HUES6 (cell line): ENCODE results near the gene DPP10.
"Not testable (repeated sequence)": the region's sequence is repeated elsewhere in the genome, so short reads cannot be mapped to it uniquely, and the experiment has no call there.

Source experiments
- H3K27ac ChIP-seq: 2 replicates; pipeline ENCODE4 v1.7.0; 2013; ENCODE audit warnings: low read depth, mild to moderate bottlenecking, low read length, inconsistent platforms
- H3K27me3 ChIP-seq: 2 replicates; pipeline ENCODE4 v1.6.1; 2013; ENCODE audit warnings: low read length; ENCODE audit not compliant: control insufficient read depth, insufficient read depth
- H3K36me3 ChIP-seq: 2 replicates; pipeline ENCODE4 v1.6.1; 2013; ENCODE audit warnings: low read length; ENCODE audit not compliant: control insufficient read depth, insufficient read depth
- H3K4me1 ChIP-seq: 2 replicates; pipeline ENCODE4 v1.6.1; 2013; ENCODE audit warnings: low read length; ENCODE audit not compliant: control insufficient read depth, insufficient read depth
- H3K4me3 ChIP-seq: 2 replicates; pipeline ENCODE4 v1.5.1; 2013; ENCODE audit warnings: low read depth, low read length
- H3K9ac ChIP-seq: one replicate; pipeline ENCODE4 v1.6.1; 2013; ENCODE audit warnings: mild to moderate bottlenecking, low read length
- H3K9me3 ChIP-seq: 2 replicates; pipeline ENCODE4 v1.6.1; 2013; ENCODE audit warnings: low read depth, low read length; ENCODE audit not compliant: control insufficient read depth, insufficient read depth

The DPP10 gene

DNA sequence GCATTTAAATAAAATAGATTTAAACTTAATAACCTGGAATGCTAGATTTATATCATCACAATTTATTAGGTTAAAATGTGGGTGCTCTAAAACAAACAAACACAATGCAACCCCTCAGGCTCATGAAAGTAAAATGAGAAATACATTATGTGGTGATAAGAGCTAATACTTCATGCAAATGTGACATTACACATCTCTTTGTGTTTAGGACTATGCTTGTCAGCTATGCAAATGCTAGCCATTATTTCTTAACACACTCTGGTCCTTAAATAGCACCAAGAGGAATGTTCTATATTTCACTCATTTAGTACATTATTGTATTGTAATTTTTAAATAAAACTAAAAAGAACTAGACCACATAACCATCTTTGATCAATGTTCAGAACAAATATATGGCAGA lies 627.6 kb downstream of the DPP10 start:
- no peaks in the 10 kb centered on the region for H3K36me3 ChIP-seq
- H3K27ac ChIP-seq = no peak overlapping the region
- H3K4me3 ChIP-seq = no peak overlapping the region
- no peak overlapping the region for H3K9ac ChIP-seq
- H3K4me1 ChIP-seq = no peaks in the 10 kb centered on the region
- H3K27me3 ChIP-seq = no peaks in the 10 kb centered on the region
- H3K9me3 ChIP-seq = no peaks in the 10 kb centered on the region

DNA sequence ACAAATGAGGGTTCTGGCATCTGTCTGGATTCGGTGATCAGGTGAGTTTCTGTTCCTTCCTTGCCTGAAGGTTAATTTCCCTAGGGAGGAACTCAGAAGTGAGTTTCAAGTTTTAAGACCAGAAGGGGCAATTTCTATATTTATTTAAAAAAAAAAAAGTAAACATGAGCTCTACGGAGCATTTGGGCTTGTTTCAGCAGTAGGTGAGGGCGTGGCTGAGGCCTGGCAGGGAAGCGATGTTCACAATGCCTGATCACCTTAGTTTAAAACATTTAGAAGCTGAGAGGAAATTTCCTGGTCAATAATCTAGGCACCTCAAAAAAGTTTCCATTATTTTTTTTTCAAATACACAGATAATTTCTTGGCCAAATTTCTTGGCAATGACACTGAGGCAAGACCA lies 629.1 kb downstream of the DPP10 start:
- no peaks in the 10 kb centered on the region for H3K4me1 ChIP-seq
- H3K9me3 ChIP-seq = no peaks in the 10 kb centered on the region
- H3K27ac ChIP-seq = no peak overlapping the region
- no peaks in the 10 kb centered on the region for H3K36me3 ChIP-seq
- no peak overlapping the region for H3K9ac ChIP-seq
- H3K4me3 ChIP-seq = no peak overlapping the region
- no peaks in the 10 kb centered on the region for H3K27me3 ChIP-seq

DNA sequence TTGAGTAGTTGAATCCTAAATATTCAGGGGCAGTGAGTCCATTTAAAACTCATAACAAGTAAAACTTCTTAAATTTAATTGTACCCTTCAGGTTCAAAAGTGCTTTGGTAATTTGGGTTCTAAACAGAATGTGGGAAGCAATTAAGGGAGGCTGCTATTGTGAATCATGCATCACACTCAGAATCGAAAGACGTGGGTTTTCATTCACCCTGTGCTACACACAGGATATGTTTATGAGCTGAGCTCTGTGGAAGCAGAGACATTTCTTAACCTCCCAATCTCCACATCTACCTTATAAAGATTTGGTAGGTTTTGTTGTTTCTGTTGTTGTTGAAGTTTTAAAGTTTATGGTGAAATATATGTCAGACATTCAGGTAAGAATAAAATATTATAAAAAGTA lies 633.4 kb downstream of the DPP10 start:
- no peaks in the 10 kb centered on the region for H3K9me3 ChIP-seq
- no peak overlapping the region for H3K27ac ChIP-seq
- H3K36me3 ChIP-seq = no peaks in the 10 kb centered on the region
- no peak overlapping the region for H3K9ac ChIP-seq
- H3K4me3 ChIP-seq = no peak overlapping the region
- H3K27me3 ChIP-seq = no peaks in the 10 kb centered on the region
- H3K4me1 ChIP-seq = no peaks in the 10 kb centered on the region

DNA sequence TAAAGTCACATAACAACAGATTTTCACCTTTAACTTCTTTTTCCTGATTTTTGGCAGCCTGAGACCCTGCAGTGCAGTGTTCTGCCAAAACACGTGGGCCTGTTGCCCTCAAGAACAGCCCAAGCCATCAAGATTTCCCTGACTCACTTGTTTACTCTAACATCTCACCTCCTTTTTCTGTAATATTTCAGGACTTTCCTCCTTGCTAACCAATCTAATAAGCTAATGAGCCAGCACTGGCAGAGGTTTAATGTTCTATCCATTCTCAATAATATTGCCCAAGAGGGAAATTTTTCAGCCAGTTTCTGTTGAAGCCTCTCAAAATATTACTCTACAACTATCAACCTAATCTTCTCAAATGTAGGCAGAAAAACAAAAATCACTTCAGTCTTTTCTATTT lies 635.2 kb downstream of the DPP10 start:
- no peaks in the 10 kb centered on the region for H3K27me3 ChIP-seq
- H3K4me1 ChIP-seq = no peaks in the 10 kb centered on the region
- no peak overlapping the region for H3K4me3 ChIP-seq
- H3K9me3 ChIP-seq = no peaks in the 10 kb centered on the region
- no peak overlapping the region for H3K27ac ChIP-seq
- H3K36me3 ChIP-seq = no peaks in the 10 kb centered on the region
- H3K9ac ChIP-seq = no peak overlapping the region

DNA sequence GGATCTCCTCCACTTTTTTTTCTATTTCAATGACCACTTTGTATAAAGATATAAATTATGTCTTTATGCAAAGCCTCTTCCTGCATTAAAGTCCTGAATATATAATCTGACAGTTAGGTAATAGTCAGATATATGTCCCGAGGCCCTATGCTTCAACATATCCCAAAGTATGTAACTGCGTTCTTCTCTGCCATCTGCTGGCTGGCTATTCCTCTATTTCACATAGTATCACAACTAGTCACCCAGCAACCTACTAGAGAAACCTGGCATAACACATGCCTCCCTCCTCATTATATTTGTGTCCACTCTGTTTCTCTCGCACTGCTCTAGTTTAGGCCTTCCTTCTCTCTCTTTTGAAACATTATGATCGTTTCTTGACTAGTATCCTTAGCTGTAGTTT lies 640.8 kb downstream of the DPP10 start:
- H3K4me1 ChIP-seq = peaks cover 17% of the 10 kb centered on the region
- H3K9me3 ChIP-seq = peaks cover 7% of the 10 kb centered on the region; the same call in 1 of the 2 replicates
- H3K27ac ChIP-seq = no peak overlapping the region
- H3K9ac ChIP-seq = no peak overlapping the region
- H3K4me3 ChIP-seq = no peak overlapping the region
- no peaks in the 10 kb centered on the region for H3K27me3 ChIP-seq
- H3K36me3 ChIP-seq = no peaks in the 10 kb centered on the region

DNA sequence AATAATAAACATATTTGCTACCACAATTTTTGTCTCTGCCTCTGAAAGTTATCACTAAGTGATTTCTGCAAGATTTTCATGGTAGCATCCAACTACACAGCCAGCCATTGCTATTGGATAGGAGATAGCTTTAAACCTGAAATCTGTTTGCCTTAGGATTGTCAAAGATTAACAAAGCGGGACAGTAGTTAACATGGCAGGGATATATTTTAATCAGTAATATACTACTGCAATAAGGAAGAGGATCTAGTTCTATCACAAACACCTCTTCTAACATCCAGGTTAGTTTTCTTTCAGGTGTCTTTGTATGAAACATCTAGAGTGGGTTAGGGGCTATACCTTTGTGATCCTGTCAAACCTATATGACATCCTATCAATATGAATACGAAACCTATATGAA lies 641.3 kb downstream of the DPP10 start:
- Histone ChIP-seq H3K4me3 (no peak overlapping the region), H3K36me3 (no peaks in the 10 kb centered on the region), H3K9ac (no peak overlapping the region), H3K4me1 (peaks cover 17% of the 10 kb centered on the region), H3K27me3 (no peaks in the 10 kb centered on the region), H3K9me3 (peaks cover 10% of the 10 kb centered on the region), H3K27ac (no peak overlapping the region)

DNA sequence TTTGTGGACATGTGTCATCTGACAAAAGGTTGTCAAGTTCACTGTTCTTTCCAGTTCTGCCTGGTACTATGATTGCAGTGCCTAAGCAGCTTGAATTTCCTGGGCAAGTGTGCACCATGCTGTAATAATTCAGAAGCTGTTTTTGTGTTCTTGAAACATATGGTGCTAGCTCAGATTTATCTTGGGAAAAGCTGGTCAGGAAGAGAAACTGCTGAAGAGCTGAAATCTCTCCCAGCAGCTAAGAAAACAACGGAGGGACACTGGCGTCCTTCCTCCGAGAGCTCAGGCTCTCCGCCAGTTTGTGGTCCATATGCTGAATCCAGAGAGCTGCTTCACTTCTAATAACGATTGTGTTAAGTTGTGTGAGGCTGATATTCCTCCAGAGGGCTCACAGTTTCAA lies 642.0 kb downstream of the DPP10 start:
- no peak overlapping the region for H3K9ac ChIP-seq
- H3K27me3 ChIP-seq = no peaks in the 10 kb centered on the region
- H3K9me3 ChIP-seq = peaks cover 17% of the 10 kb centered on the region
- no peak overlapping the region for H3K27ac ChIP-seq
- H3K36me3 ChIP-seq = no peaks in the 10 kb centered on the region
- peaks cover 17% of the 10 kb centered on the region for H3K4me1 ChIP-seq
- no peak overlapping the region for H3K4me3 ChIP-seq

DNA sequence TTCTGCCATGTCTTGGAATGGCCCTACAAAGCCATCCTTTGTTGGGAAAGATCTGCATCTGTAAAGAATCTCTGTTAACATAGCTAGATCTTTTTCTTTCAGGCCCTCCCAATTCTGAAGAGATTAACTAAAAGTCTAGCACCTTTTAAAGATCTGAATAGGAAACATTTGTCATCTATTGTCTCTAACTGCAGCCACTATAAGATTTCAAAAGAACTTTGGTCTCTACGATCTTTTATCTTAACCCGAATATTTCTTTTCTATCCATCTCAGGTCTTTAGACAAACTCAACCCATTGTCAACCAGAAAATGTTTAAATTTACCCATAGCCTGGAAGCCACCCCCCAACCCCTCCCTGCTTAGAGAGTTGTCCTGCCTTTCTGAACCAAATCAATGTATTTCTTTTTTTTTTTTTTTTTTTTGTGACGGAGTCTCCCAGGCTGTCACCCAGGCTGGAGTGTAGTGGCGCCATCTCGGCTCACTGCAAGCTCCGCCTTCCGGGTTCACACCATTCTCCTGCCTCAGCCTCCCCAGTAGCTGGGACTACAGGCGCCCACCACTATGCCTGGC lies 643.7 kb downstream of the DPP10 start:
- not testable (repeated sequence) for H3K27me3 ChIP-seq, H3K36me3 ChIP-seq, H3K4me3 ChIP-seq, H3K9ac ChIP-seq
- Histone ChIP-seq H3K4me1 (peaks cover 17% of the 10 kb centered on the region), H3K9me3 (peaks cover 34% of the 10 kb centered on the region), H3K27ac (peak overlapping the region; percentile 58; the same call in 1 of the 2 replicates)

DNA sequence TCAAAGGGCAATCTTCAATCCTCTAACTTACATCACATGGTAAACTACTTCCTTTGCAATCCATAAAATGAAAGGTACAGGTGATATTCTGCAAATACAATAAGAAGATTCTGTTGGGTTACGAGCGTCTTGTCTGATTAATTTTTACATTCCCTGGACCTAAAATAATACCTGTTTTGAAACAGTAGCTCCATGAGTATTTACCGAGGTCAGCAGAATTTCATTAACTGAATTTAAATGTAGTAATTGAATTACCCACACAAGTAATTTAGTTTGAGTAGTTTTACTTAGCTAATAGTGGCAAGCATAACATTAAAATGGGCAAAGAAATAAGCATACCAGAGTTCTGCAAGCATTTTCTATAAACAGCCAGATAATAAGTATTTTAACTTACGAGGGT lies 652.0 kb downstream of the DPP10 start:
- Histone ChIP-seq H3K36me3 (no peaks in the 10 kb centered on the region), H3K9me3 (peaks cover 23% of the 10 kb centered on the region), H3K9ac (no peak overlapping the region), H3K4me3 (no peak overlapping the region), H3K4me1 (no peaks in the 10 kb centered on the region), H3K27me3 (no peaks in the 10 kb centered on the region), H3K27ac (no peak overlapping the region)

DNA sequence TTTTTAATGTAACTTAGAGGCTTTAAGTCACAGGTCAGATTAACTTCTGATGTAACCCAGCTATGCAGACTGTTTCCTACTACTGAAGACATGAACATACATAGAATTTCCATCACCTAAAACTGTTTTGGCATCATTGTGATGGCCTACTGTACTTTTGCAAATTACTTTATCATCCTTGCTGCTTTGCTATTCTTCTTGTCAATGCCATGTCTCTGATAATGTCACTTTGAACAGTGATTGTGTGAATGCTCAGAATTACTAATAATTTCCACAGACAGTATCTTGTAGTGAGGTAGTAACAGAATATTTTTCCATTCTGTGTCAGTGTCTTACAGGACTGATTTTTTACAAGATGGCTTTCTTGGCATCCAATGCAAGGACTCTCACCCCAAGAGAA lies 663.5 kb downstream of the DPP10 start:
- no peaks in the 10 kb centered on the region for H3K27me3 ChIP-seq
- H3K36me3 ChIP-seq = no peaks in the 10 kb centered on the region
- H3K9ac ChIP-seq = no peak overlapping the region
- no peaks in the 10 kb centered on the region for H3K4me1 ChIP-seq
- no peak overlapping the region for H3K4me3 ChIP-seq
- no peak overlapping the region for H3K27ac ChIP-seq
- H3K9me3 ChIP-seq = peaks cover 2% of the 10 kb centered on the region; the same call in 1 of the 2 replicates

DNA sequence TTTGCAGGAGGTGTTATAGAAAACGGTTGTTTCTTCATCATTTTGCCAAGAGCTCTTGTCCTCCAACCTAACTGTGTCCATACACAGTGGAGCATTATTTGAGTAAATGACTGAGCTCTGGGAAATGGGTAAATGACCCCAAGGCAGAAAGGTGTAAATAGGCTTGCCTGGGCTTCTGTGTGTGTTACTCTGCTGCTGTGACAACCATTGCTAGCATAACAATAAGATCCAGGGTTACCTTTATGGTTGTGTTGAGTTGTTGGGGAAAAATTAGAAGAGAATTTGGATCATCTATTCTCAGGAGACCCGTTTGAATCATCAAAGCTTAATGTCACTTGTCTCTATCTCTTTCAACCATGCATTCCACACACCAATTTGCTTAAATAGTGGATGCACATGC lies 672.7 kb downstream of the DPP10 start:
- Histone ChIP-seq H3K9ac (no peak overlapping the region), H3K27ac (no peak overlapping the region), H3K36me3 (no peaks in the 10 kb centered on the region), H3K4me1 (peaks cover 19% of the 10 kb centered on the region), H3K27me3 (no peaks in the 10 kb centered on the region), H3K4me3 (0 out of 2 replicates have a peak overlapping the region, but pooled peaks have one; percentile 30), H3K9me3 (peaks cover 11% of the 10 kb centered on the region)

DNA sequence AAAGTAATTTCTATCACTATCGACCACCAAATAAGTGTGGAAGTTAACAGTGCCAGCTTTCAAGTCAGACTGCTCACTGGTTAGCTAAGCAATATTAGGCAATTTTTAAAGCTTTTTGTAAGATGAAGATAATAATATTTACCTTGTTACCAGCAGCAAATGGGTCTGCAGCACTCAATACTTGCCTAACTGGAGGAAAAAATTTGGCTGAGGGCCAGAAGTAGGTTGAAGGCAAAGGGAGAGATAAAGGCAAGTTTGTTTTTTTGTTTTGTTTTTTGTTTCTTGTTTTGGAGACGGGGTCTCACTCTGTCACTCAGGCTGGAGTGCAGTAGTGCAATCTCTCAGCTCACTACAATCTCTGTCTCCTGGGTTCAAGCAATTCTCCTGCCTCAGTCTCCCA lies 675.9 kb downstream of the DPP10 start:
- H3K27me3 ChIP-seq = no peaks in the 10 kb centered on the region

More for the DNA sequence above, 675.9 kb downstream of the DPP10 start:
- Histone ChIP-seq H3K9me3 (peaks cover 29% of the 10 kb centered on the region), H3K9ac (no peak overlapping the region), H3K27ac (no peak overlapping the region), H3K4me1 (peaks cover 19% of the 10 kb centered on the region), H3K36me3 (no peaks in the 10 kb centered on the region), H3K4me3 (no peak overlapping the region)
